Glutamatergic neuron (in vitro differentiated cells): Measurements from ENCODE around the gene ZFYVE28. TPM values are rescaled to one million over a fixed set of nuclear protein-coding genes. Genes with fewer than 3 reads are reported as not detected.

Source experiments
- DNase-seq: peaks from one replicate; pipeline ENCODE4 v3.0.0; 2022
- H3K27ac Mint-ChIP-seq: one replicate; pipeline ENCODE4 v1.8.0; 2020; ENCODE audit warnings: mild to moderate bottlenecking, mixed read lengths, inconsistent platforms; ENCODE audit not compliant: unreplicated experiment
- H3K27me3 Mint-ChIP-seq: one replicate; pipeline ENCODE4 v1.8.0; 2020; ENCODE audit warnings: mild to moderate bottlenecking, moderate library complexity, mixed read lengths, inconsistent platforms; ENCODE audit not compliant: unreplicated experiment
- H3K36me3 Mint-ChIP-seq: one replicate; pipeline ENCODE4 v1.8.0; 2020; ENCODE audit warnings: mild to moderate bottlenecking, mixed read lengths, inconsistent platforms; ENCODE audit not compliant: unreplicated experiment
- H3K4me1 Mint-ChIP-seq: one replicate; pipeline ENCODE4 v1.8.0; 2020; ENCODE audit warnings: mild to moderate bottlenecking, low read depth, mixed read lengths, inconsistent platforms; ENCODE audit not compliant: unreplicated experiment
- H3K4me3 Mint-ChIP-seq: one replicate; pipeline ENCODE4 v1.8.0; 2020; ENCODE audit warnings: mild to moderate bottlenecking, mixed read lengths, inconsistent platforms; ENCODE audit not compliant: unreplicated experiment
- H3K9me3 Mint-ChIP-seq: one replicate; pipeline ENCODE4 v1.8.0; 2020; ENCODE audit warnings: mild to moderate bottlenecking, moderate library complexity, mixed read lengths, inconsistent platforms; ENCODE audit not compliant: unreplicated experiment
- CTCF ChIP-seq: fragments of 200-600 bp; sonication (generic); IDR thresholded peaks from one replicate; pipeline ENCODE4 v1.5.0; 2021; ENCODE audit not compliant: partially characterized antibody, unreplicated experiment
- total RNA-seq: library from RNA; stranded (reverse); fragmentation: NEBNext Ultra II Directional; extraction: Animal tissue kit (Norgen Biotek cat#: 25700); gene quantifications from one replicate; pipeline ENCODE4 v1.2.1, GENCODE V29; 2021; ENCODE audit not compliant: unreplicated experiment

ZFYVE28 gene
- total RNA-seq, 1 donor from 2014 or later = 4.8 TPM

GRCh38 chr4:2273657-2274319 is 144.7 kb downstream of the ZFYVE28 start:
- Mint-ChIP-seq H3K27me3 (no peaks in the 10 kb centered on the region), H3K27ac (no peak overlapping the region), H3K36me3 (no peaks in the 10 kb centered on the region), H3K4me3 (no peak overlapping the region), H3K9me3 (no peaks in the 10 kb centered on the region), H3K4me1 (peaks cover 4% of the 10 kb centered on the region)
- no peak for TF ChIP-seq CTCF
- DNase-seq = no peak

GRCh38 chr4:2273221-2273620 is 145.2 kb downstream of the ZFYVE28 start:
- no peak for DNase-seq
- no peaks in the 10 kb centered on the region for H3K9me3 Mint-ChIP-seq
- H3K27me3 Mint-ChIP-seq = peaks cover 1% of the 10 kb centered on the region
- peaks cover 4% of the 10 kb centered on the region for H3K4me1 Mint-ChIP-seq
- no peak for TF ChIP-seq CTCF
- H3K4me3 Mint-ChIP-seq = peak overlapping the region; percentile 54
- no peaks in the 10 kb centered on the region for H3K36me3 Mint-ChIP-seq
- H3K27ac Mint-ChIP-seq = peak overlapping the region; percentile 14

- Mint-ChIP-seq H3K27me3 (peaks cover 1% of the 10 kb centered on the region), H3K36me3 (no peaks in the 10 kb centered on the region), H3K9me3 (no peaks in the 10 kb centered on the region), H3K4me3 (no peak overlapping the region), H3K4me1 (peaks cover 4% of the 10 kb centered on the region), H3K27ac (no peak overlapping the region)
- no peak for TF ChIP-seq CTCF
- no peak for DNase-seq
These were observed 145.7 kb downstream of the ZFYVE28 start for GRCh38 chr4:2272828-2273120.

- Mint-ChIP-seq H3K4me1 (peaks cover 4% of the 10 kb centered on the region), H3K36me3 (no peaks in the 10 kb centered on the region), H3K27ac (no peak overlapping the region), H3K9me3 (no peaks in the 10 kb centered on the region), H3K27me3 (peaks cover 1% of the 10 kb centered on the region), H3K4me3 (no peak overlapping the region)
- no peak for DNase-seq
- TF ChIP-seq CTCF = no peak
These were observed 146.2 kb downstream of the ZFYVE28 start for GRCh38 chr4:2272026-2272827.

- Mint-ChIP-seq H3K36me3 (no peaks in the 10 kb centered on the region), H3K27ac (no peak overlapping the region), H3K4me3 (no peak overlapping the region), H3K9me3 (no peaks in the 10 kb centered on the region), H3K27me3 (peaks cover 1% of the 10 kb centered on the region), H3K4me1 (peaks cover 4% of the 10 kb centered on the region)
- no peak for TF ChIP-seq CTCF
- DNase-seq = no peak
These were observed 147.0 kb downstream of the ZFYVE28 start for GRCh38 chr4:2271279-2272025.
